ENCODE measurements around the gene PRRT1B.

Gene PRRT1B

GRCh38 chr9:131545003-131545785 lies at the start of gene PRRT1B:
PRRT1B (plus strand) TSS chr9:131545523; CDS start chr9:131545616, 93 bp downstream.
- Histone ChIP-seq H3K9me3 (ENCODE audit: control insufficient read depth in 5 of 5, low read length in 5 of 5) (peaks cover 0 to 18% (median 14%) of the 10 kb centered on the region in 5 donors), H3K4me3 (ENCODE audit: low read depth in 1 of 5, low read length in 5 of 5) (no peak within 1 kb of the TSS), H3K9ac (ENCODE audit: low read length in 5 of 5) (no peak within 1 kb of the TSS), H3K27me3 (ENCODE audit: control insufficient read depth in 5 of 5, insufficient read depth in 4 of 5, low read length in 5 of 5) (peaks cover 8 to 37% (median 22%) of the 10 kb centered on the region in 5 donors), H3K4me1 (ENCODE audit: control insufficient read depth in 5 of 5, insufficient read depth in 5 of 5, low read length in 5 of 5) (peaks cover 0 to 16% (median 10%) of the 10 kb centered on the region in 5 donors), H3K27ac (ENCODE audit: low read depth, low read length) (no peak within 1 kb of the TSS), H3K36me3 (ENCODE audit: control insufficient read depth in 5 of 5, insufficient read depth in 5 of 5, low read length in 5 of 5) (no peaks in the 10 kb centered on the region)

GRCh38 chr9:131495785-131496184 lies 49.5 kb upstream of the PRRT1B start:
- no peak overlapping the region for H3K4me3 ChIP-seq (ENCODE audit: low read depth in 1 of 5, low read length in 5 of 5)
- no peaks in the 10 kb centered on the region for H3K9me3 ChIP-seq (ENCODE audit: control insufficient read depth in 5 of 5, low read length in 5 of 5)
- H3K4me1 ChIP-seq (ENCODE audit: control insufficient read depth in 5 of 5, insufficient read depth in 5 of 5, low read length in 5 of 5) = peaks cover 0 to 2% (median 0%) of the 10 kb centered on the region in 5 donors
- peak overlapping the region in 1 of 5 donors; percentile 63 for H3K9ac ChIP-seq (ENCODE audit: low read length in 5 of 5)
- peaks cover 0 to 96% (median 95%) of the 10 kb centered on the region in 5 donors for H3K36me3 ChIP-seq (ENCODE audit: control insufficient read depth in 5 of 5, insufficient read depth in 5 of 5, low read length in 5 of 5)
- no peaks in the 10 kb centered on the region for H3K27me3 ChIP-seq (ENCODE audit: control insufficient read depth in 5 of 5, insufficient read depth in 4 of 5, low read length in 5 of 5)
- H3K27ac ChIP-seq (ENCODE audit: low read depth, low read length) = no peak overlapping the region

DNA sequence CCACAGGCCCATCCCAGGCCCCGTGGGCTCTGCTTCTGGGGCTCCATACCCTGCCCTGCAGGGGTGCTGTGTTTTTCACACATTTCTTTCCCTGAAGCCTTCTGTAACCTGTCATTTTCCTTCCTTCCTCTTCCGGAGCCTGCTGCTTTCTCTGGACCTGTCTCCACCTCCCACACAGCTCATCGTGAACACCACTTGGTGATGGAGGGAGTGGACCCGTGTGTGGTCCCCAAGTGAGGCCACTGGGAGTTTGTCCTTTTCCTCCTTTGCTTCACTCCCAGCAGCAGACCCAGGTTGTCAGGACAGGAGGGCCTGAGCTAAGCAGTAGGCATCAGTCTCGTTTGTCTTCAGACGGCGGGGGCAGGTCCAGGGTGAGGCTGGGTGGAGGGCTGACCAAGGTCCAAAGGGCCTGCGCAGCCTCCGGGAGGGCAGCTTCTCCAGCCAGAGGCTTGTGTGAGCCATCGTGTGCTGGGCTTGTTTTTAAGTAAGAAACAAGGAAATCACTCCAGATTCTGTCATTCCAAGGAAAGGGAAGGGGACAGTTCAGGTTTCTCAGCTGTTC lies 48.4 kb upstream of the PRRT1B start:
- peaks cover 0 to 84% (median 84%) of the 10 kb centered on the region in 5 donors for H3K36me3 ChIP-seq (ENCODE audit: control insufficient read depth in 5 of 5, insufficient read depth in 5 of 5, low read length in 5 of 5)
- H3K27ac ChIP-seq (ENCODE audit: low read depth, low read length) = no peak overlapping the region
- H3K9me3 ChIP-seq (ENCODE audit: control insufficient read depth in 5 of 5, low read length in 5 of 5) = no peaks in the 10 kb centered on the region
- H3K9ac ChIP-seq (ENCODE audit: low read length in 5 of 5) = no peak overlapping the region
- H3K4me3 ChIP-seq (ENCODE audit: low read depth in 1 of 5, low read length in 5 of 5) = no peak overlapping the region
- H3K27me3 ChIP-seq (ENCODE audit: control insufficient read depth in 5 of 5, insufficient read depth in 4 of 5, low read length in 5 of 5) = no peaks in the 10 kb centered on the region
- peaks cover 2 to 12% (median 3%) of the 10 kb centered on the region in 5 donors for H3K4me1 ChIP-seq (ENCODE audit: control insufficient read depth in 5 of 5, insufficient read depth in 5 of 5, low read length in 5 of 5)

DNA sequence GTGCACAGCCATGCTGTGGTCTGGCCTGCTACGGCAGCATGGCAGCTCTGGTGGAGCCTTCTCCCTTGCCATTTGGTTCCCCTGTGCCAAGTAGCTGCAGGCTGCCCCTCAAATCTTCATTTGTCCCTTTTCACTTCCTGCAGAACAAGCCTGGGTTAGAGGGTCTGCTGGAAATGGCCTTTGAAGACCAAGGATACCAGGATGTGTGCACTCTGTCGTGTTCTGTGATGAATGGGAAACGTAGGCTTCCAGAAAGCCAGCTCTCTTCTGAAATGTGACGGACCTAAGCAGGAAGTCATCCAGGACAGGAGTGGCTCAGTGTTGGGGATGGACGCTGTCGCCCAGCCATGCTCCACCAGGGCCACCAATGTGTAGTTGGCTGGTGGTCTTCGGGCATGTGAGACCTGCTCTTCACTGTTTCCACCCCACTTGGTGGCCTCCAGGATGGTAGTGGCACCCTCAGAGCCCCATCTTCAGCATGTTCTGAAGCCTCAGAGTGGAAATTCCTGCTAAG lies 46.0 kb upstream of the PRRT1B start:
- H3K27me3 ChIP-seq (ENCODE audit: control insufficient read depth in 5 of 5, insufficient read depth in 4 of 5, low read length in 5 of 5) = no peaks in the 10 kb centered on the region
- peaks cover 0 to 60% (median 60%) of the 10 kb centered on the region in 5 donors for H3K36me3 ChIP-seq (ENCODE audit: control insufficient read depth in 5 of 5, insufficient read depth in 5 of 5, low read length in 5 of 5)
- peaks cover 7 to 31% (median 18%) of the 10 kb centered on the region in 5 donors for H3K4me1 ChIP-seq (ENCODE audit: control insufficient read depth in 5 of 5, insufficient read depth in 5 of 5, low read length in 5 of 5)
- no peak overlapping the region for H3K4me3 ChIP-seq (ENCODE audit: low read depth in 1 of 5, low read length in 5 of 5)
- no peak overlapping the region for H3K27ac ChIP-seq (ENCODE audit: low read depth, low read length)
- no peak overlapping the region for H3K9ac ChIP-seq (ENCODE audit: low read length in 5 of 5)
- no peaks in the 10 kb centered on the region for H3K9me3 ChIP-seq (ENCODE audit: control insufficient read depth in 5 of 5, low read length in 5 of 5)

DNA sequence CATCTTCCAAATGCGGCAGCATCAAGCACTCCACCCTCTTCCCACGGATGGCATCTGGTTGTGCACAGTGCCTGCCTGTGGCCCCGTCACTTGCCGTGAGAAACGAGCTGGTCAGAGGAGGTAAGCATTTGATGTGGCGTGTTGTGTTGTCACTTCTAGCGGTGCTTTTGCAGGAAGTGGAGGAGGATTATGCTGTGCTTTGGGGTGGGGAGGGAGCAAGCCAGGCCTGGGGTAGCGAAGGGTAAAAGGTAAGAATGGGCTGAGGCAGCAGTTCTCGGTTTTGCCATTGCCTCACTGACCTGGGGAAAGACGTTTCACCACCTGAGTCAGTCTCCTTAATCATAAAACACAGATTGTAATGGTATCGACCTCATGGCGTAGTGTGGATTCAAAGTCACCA lies 44.9 kb upstream of the PRRT1B start:
- H3K4me1 ChIP-seq (ENCODE audit: control insufficient read depth in 5 of 5, insufficient read depth in 5 of 5, low read length in 5 of 5) = peaks cover 7 to 34% (median 20%) of the 10 kb centered on the region in 5 donors
- H3K27me3 ChIP-seq (ENCODE audit: control insufficient read depth in 5 of 5, insufficient read depth in 4 of 5, low read length in 5 of 5) = no peaks in the 10 kb centered on the region
- peaks cover 0 to 50% (median 49%) of the 10 kb centered on the region in 5 donors for H3K36me3 ChIP-seq (ENCODE audit: control insufficient read depth in 5 of 5, insufficient read depth in 5 of 5, low read length in 5 of 5)
- no peak overlapping the region for H3K4me3 ChIP-seq (ENCODE audit: low read depth in 1 of 5, low read length in 5 of 5)
- H3K27ac ChIP-seq (ENCODE audit: low read depth, low read length) = no peak overlapping the region
- no peaks in the 10 kb centered on the region for H3K9me3 ChIP-seq (ENCODE audit: control insufficient read depth in 5 of 5, low read length in 5 of 5)
- no peak overlapping the region for H3K9ac ChIP-seq (ENCODE audit: low read length in 5 of 5)

DNA sequence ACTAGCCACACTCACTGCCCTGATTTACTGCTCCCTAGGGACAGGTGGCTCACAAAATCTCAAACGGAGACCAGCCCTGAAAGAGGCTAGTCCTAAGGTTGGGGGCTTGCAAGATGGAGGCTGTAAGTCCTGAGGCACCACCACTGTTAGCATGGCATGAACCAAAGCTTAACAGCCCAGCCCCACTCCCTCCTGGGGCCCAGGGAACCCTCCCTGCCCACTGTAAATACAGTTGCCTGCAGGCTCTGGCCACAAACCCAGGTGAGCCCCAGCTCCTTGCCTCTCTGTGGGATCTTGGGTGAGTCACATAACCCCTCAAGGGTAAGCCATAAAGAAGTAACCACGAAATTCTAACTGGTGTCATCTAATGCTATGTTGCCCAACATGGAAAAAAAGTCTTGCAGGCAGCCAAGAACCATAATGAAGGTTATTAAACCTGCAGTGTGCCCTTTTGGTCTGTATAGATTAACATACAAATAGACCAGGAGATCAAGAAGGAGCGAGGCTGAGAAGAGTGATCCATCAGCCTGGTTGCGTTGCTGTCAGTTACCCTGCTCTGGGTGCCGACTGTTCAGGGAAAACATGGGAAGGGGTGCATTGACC lies 44.3 kb upstream of the PRRT1B start:
- Histone ChIP-seq H3K36me3 (ENCODE audit: control insufficient read depth in 5 of 5, insufficient read depth in 5 of 5, low read length in 5 of 5) (peaks cover 0 to 43% (median 42%) of the 10 kb centered on the region in 5 donors), H3K27me3 (ENCODE audit: control insufficient read depth in 5 of 5, insufficient read depth in 4 of 5, low read length in 5 of 5) (no peaks in the 10 kb centered on the region), H3K9ac (ENCODE audit: low read length in 5 of 5) (no peak overlapping the region), H3K27ac (ENCODE audit: low read depth, low read length) (no peak overlapping the region), H3K4me1 (ENCODE audit: control insufficient read depth in 5 of 5, insufficient read depth in 5 of 5, low read length in 5 of 5) (peaks cover 5 to 34% (median 20%) of the 10 kb centered on the region in 5 donors), H3K9me3 (ENCODE audit: control insufficient read depth in 5 of 5, low read length in 5 of 5) (no peaks in the 10 kb centered on the region), H3K4me3 (ENCODE audit: low read depth in 1 of 5, low read length in 5 of 5) (no peak overlapping the region)

DNA sequence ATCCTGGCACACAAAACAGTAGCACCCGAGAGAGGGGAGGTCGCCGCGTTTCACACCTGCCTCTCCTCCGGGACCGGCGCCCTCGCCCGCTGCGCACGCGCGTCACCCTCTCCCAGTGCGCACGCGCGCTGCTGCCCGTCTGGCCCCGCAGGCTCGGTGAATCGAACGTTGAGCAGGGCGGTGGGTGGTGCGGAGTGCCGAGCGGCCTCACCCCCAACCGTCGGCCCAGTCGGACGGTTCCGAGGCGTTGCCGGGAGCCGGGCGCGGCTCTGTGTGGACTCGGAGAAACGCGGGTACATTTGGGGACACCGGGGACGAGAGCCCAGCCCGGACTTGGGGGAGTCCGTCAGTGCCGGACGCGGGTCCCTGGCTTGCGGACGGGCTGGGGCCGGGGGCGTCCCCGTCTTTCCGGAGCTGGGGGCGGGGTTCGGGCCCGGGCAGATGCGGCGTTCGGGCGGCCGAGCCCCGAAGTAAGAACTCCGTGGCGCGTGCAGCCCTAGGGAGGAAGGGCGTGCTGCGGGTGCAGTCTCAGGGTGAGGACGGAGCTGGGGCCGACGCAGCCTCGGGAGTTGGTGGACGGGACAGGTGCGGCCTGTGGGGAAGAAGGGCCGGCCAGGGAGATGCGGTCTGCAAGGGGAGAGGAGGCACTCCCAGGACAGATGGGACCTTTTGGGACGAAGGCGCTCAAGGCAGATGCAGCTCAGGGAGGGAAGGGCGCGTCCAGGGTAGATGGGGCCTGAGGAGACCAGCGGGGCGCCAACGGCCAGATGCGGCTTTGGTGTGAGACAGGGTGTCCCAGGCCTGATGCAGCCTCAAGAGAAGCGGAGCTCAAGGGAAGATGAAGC lies 42.3 kb upstream of the PRRT1B start, which contains the start of gene POMT1:
Gene POMT1, plus strand, starts transcription at position 138 of the 845 bp plus-strand sequence. CDS start 1,301 bp downstream, outside the sequence.
- no peaks in the 10 kb centered on the region for H3K27me3 ChIP-seq (ENCODE audit: control insufficient read depth in 5 of 5, insufficient read depth in 4 of 5, low read length in 5 of 5)
- H3K36me3 ChIP-seq (ENCODE audit: control insufficient read depth in 5 of 5, insufficient read depth in 5 of 5, low read length in 5 of 5) = peaks cover 0 to 32% (median 30%) of the 10 kb centered on the region in 5 donors
- H3K9ac ChIP-seq (ENCODE audit: low read length in 5 of 5) = peak within 1 kb of the TSS; percentile 16 to 92 (median 68)
- no peaks in the 10 kb centered on the region for H3K9me3 ChIP-seq (ENCODE audit: control insufficient read depth in 5 of 5, low read length in 5 of 5)
- no peak within 1 kb of the TSS for H3K27ac ChIP-seq (ENCODE audit: low read depth, low read length)
- peaks cover 5 to 34% (median 20%) of the 10 kb centered on the region in 5 donors for H3K4me1 ChIP-seq (ENCODE audit: control insufficient read depth in 5 of 5, insufficient read depth in 5 of 5, low read length in 5 of 5)
- H3K4me3 ChIP-seq (ENCODE audit: low read depth in 1 of 5, low read length in 5 of 5) = peak within 1 kb of the TSS; percentile 80 to 97 (median 90)

GRCh38 chr9:131503626-131504465 lies 41.5 kb upstream of the PRRT1B start:
- H3K4me3 ChIP-seq (ENCODE audit: low read depth in 1 of 5, low read length in 5 of 5) = peak overlapping the region; percentile 70 to 97 (median 90)
- H3K9me3 ChIP-seq (ENCODE audit: control insufficient read depth in 5 of 5, low read length in 5 of 5) = no peaks in the 10 kb centered on the region
- H3K27me3 ChIP-seq (ENCODE audit: control insufficient read depth in 5 of 5, insufficient read depth in 4 of 5, low read length in 5 of 5) = no peaks in the 10 kb centered on the region
- H3K9ac ChIP-seq (ENCODE audit: low read length in 5 of 5) = peak overlapping the region; percentile 16 to 92 (median 68)
- peaks cover 5 to 34% (median 20%) of the 10 kb centered on the region in 5 donors for H3K4me1 ChIP-seq (ENCODE audit: control insufficient read depth in 5 of 5, insufficient read depth in 5 of 5, low read length in 5 of 5)
- H3K27ac ChIP-seq (ENCODE audit: low read depth, low read length) = no peak overlapping the region
- H3K36me3 ChIP-seq (ENCODE audit: control insufficient read depth in 5 of 5, insufficient read depth in 5 of 5, low read length in 5 of 5) = peaks cover 3 to 28% (median 21%) of the 10 kb centered on the region in 5 donors

Data from subcutaneous abdominal adipose tissue (tissue), 5 donors.